Stimulated activated CD8-positive, alpha-beta memory T cell treated with anti-CD3 and anti-CD28 coated beads, Interleukin-2, amount 100 ng/mL, for 1 hour (primary cell): ENCODE measurements around the gene MPPE1.

Experiments
- DNase-seq, 2 donors: peaks; one replicate each; pipeline ENCODE4 v3.0.0-alpha.2; 2020; ENCODE audit warnings: low read depth in 2 of 2

Gene MPPE1

GRCh38 chr18:11884396-11885030, 23.6 kb downstream of the MPPE1 start:
- no peak for DNase-seq

GRCh38 chr18:11883153-11883552, 25.0 kb downstream of the MPPE1 start:
- DNase-seq, result no peak

GRCh38 chr18:11882636-11883035, 25.5 kb downstream of the MPPE1 start:
- DNase-seq, result no peak

DNA sequence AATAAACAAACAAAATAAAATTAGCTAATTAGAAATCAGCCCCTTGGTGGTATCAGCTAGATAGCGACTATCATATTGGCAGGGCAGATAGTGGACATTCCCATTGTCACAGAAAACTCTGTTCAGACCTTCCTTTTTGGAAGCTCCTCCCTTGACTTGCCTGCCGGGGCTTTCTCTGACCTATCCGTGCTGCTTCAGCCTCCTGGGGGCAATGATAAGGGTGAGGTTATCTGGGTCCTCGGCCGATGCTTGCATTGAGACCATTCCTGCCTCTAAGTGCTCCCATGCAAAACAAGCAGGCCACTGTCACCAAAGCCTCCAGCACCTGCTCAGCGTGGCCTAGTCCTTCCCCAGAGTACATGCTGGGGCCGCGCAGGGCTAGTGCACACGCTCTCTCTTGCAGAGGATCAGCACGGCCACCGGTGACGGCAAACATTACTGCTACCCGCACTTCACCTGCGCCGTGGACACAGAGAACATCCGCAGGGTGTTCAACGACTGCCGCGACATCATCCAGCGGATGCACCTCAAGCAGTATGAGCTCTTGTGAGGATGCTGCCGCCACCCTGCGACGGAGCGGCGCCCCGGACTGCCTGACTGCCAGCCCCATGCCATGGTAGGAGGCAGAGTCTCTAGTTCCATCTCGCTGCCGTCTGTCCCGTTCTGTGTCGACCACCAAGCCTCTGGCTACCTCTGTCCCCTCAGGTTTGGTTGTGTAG, 27.4 kb downstream of the MPPE1 start:
- no peak for DNase-seq

DNA sequence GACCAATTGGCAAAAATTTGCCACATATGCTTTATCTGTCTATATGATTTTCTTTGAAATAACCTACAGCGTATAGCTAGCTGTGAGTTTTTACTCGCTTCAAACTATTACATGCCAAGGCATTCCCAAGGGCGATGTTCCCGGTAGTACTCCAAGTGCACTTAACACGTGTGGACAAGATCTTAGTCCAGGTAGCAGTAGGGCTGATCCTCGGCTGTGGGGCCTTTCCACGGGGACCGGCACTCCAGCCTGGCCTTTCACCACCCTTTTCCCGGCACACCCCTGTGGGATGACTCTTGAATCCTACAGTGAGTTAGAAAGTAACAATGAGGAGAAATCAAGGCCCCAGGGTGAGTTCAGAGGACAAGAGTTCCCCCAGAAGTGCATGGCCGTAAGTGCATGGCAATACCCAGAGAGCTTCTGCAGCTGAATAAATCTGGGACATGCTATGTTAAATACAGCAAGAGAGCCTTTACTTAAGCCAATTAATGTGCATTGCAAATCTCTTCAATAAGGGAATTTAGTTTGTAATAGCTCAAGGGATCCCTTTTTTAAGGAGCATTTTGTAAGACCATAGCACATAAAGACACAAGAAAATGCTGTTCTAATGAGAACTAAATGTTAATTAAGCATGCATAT, 30.5 kb downstream of the MPPE1 start:
- no peak for DNase-seq

DNA sequence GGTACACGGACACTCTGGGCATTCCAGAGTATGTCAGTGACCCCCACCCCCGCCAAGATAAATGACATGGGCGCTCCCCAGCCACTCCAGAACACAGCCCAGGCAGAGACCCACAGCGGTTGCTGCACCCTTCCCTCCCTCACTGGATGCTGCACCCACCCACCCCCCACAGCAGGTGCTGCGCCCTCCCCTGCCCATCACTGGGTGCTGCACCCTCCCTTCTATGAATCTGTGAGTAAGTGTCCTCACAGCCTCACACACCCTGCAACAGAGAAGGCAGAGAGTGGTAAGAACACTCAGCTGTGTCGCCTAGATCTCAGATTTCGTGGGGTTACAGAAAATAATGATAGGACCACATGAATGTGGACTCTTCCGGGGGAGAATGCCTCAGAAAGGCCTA, 33.4 kb downstream of the MPPE1 start:
- DNase-seq, result no peak

GRCh38 chr18:11873670-11874340, 34.3 kb downstream of the MPPE1 start:
- DNase-seq, result no peak

DNA sequence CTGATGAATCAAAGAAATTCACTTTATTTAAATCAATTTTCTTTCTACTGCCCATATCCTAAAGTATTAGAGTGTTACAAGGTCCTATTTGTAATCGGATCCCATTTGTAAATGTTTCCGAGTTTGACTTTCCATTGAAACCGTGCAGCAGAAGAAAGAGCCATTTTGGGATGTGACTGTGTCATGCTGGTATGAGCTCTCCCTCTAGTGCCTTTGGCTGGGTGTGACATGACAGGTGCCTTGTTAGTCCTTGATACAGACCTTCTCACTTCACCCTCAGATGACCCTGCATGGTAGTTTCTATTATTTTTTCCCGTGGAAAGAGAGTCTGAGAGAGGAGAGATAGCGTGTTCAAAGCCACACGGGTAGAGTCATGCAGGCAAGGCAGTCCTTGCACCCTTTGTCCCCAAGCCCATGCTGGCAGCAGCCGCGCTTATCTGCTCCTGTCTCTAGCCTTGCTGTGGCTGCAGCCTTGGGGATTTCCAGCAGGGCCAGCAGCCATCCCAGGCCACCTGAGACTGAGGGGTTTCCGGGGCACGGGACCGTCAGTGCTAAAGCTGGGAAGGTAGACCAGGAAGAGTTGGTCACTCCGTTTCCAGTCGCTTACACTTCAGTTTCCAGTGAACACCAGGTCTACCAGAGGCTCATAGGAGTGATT, 35.5 kb downstream of the MPPE1 start:
- no peak for DNase-seq

GRCh38 chr18:11871501-11871900, 36.6 kb downstream of the MPPE1 start:
- no peak for DNase-seq

DNA sequence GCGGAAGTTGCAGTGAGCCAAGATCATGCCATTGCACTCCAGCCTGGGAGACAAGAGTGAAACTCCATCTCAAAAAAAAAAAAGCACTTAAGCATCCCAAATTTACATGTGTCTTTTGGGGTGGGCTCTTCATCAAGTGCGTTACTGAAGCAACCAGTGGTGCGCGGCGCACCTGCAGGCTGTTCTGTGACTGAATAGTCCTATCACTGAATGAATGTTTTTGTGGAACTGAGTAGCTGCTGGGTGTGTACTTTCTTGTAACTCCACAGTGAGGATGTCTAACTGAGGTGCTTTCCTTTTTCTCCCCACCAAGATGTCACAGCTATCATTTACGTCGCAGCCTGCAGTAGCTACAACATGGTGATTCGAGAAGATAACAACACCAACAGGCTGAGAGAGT, 39.9 kb downstream of the MPPE1 start:
- no peak for DNase-seq

GRCh38 chr18:11866764-11867163, 41.4 kb downstream of the MPPE1 start:
- no peak for DNase-seq

GRCh38 chr18:11866329-11866728, 41.8 kb downstream of the MPPE1 start:
- DNase-seq, result no peak

DNA sequence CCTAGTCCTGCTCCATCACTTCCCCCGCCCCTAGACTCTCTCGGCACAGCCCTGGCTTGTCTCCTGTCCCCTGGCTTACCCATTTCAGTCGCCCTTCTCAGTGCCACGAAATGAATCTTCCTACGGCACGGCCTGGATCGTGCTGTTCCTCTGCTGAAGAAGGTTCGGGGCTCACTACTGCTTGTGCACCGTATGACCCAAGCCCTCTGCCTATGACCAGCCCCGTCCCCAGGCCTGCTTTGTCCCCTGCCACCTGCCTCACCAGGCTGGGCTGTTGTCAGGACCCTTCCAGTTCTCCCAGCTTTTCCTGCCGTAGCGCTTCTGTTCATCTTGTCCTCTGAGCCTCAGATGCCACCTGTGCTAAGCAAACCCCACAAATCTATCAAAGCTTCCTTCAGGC, 43.0 kb downstream of the MPPE1 start:
- DNase-seq, result no peak

DNA sequence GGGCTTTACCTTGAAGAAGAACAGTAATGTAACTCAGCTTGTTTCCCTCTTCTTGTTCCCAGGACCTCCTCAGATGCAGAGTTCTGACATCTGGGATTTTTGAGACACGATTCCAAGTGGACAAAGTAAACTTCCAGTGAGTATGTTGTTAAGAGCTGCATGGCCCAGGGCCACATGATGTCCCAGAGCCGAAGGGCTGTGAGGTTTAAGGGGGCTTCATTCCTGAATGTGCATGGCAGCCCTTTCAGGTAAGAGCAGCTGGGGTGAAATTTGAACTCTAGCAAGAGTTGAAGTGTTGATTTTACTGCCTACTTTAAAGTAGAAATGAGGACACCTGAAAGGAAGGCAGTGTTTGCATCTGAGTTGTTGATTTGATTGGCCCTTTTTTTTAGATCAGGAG, 43.6 kb downstream of the MPPE1 start:
- DNase-seq, result no peak

DNA sequence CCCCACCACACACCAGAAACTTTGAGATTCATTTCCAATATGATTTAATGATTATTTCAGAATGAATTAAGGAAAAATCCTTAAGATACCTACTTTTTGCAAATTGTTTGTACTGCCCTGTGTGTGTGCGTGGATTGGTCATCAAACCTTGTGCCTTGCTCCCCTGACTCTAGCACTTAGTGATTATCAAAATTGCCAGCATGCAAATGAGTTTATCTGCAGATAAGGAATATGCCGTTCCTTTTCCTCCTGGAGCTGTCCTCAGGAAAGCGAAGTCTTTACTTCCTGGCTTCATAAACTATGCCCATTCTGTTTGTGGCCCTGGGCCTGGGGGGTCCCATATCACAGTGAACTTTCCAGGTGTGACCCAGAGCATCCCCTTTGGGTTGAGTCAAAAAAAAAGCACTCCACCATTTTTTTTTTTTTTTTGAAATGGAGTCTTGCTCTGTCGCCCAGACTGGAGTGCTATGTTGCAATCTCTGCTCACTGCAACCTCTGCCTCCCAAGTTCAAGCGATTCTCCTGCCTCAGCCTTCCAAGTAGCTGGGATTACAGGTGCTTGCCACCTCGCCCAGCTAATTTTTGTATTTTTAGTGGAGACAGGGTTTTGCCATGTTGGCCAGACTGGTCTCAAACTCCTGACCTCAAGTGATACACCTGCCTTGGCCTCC, 45.5 kb downstream of the MPPE1 start:
- DNase-seq, result no peak

- DNase-seq, result no peak
Measured at GRCh38 chr18:11861583-11862288, 46.4 kb downstream of the MPPE1 start.

DNA sequence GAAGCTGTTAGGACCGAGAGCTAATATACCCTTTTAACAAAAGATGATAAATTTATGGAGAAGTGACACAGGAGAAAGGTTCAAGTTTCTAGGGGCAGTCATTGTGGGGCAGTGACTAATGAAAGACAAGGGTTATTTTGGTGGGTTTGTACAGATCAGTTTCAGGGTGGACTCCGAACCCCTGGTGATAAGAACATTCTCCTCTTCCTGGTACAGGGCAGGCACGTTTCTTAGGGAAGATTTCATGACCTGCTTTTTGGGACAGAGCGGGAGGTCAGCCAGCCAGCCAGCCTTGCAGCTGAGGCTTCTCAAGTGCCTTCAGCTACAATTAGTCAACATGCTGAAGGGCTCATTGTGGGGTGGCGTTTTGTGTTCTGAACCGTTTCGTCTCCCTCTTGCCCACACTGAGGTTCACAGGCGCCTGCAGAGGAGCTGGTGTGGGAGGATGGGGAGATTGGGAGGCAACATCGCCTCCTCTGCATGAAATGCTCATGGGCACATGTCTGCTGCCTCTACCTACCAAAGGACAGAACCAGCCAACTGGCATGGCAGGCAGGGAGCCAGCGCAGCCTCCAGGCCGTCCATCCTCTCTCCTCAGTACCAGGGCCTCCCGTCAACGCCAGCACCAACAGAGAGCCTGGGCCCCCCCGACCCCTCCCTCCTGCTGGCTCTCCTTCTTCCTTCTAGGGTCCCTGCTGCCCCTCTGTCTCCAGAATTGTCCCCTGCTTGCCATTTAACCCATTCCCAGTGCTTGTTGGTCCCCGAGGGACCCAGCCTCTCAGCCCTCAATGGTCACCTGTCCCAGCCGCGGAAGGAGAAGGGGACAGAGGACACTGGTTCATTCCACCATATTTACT, 47.3 kb downstream of the MPPE1 start:
- no peak for DNase-seq

DNA sequence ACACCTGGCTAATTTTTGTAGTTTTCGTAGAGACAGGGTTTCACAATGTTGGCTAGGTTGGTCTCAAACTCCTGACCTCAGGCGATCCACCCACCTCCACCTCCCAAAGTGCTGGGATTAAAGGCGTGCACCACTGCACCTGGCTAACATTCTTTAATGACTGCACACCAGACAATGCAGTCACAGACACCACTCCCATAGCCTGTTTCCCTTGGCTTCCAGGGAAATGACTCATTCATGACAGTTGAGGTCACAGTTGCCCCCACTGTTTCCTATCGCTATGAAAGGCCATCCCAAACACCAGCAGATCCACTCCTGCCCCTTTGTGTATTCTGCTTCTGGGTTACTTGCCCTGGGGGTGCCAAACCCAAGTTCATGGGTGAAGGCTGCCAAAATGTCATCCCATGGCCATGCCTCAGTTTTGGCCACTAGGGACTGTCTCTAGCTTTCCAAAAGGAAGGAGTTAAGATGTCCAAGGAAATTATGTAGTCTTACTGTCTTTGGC, 48.2 kb downstream of the MPPE1 start:
- DNase-seq, result no peak

GRCh38 chr18:11859282-11859830, 48.8 kb downstream of the MPPE1 start:
- DNase-seq, result no peak
